Esophagus squamous epithelium (tissue), 4 donors: Measurements from ENCODE around the gene ASAP2.

ENCODE experiments used
- POLR2A ChIP-seq, 4 donors: fragments of 450-650 bp; IDR thresholded peaks; one replicate each; pipeline ENCODE4 v1.6.1; 2017; ENCODE audit warnings: antibody characterized with exemption in 4 of 4, mild to moderate bottlenecking in 4 of 4, moderate library complexity in 3 of 4
- TF ChIP-seq, protein P1 (sequence below), 6 experiments: fragments of 450-650 bp in 4 of 6; fragments of 200-600 bp in 2 of 6; sonication (generic) in 2 of 6; IDR thresholded peaks; one replicate each; pipeline ENCODE4 v1.5.1; 2016 to 2019; ENCODE audit warnings: antibody characterized with exemption in 6 of 6, mild to moderate bottlenecking in 4 of 6, moderate library complexity in 4 of 6

DNA sequence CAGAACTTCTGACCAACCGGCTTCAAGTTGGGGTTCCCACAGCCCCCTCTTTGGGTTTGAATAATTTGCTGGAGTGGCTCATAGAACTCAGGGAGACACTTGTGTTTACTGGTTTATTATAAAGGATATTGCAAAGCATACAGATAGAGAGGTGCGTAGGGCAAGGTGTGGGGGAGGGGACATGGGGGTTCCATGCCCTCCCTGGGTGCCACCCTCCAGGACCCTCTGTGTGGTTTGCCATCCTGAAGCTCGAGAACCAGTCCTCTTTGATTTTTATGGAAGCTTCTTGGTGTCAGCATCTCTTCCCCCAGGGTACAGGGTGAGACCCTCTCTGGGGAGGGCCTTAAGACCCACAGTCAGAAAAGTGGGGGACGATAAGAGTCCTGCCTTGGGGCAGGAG lies 177.9 kb downstream of the ASAP2 start:
- TF ChIP-seq, protein P1, sequence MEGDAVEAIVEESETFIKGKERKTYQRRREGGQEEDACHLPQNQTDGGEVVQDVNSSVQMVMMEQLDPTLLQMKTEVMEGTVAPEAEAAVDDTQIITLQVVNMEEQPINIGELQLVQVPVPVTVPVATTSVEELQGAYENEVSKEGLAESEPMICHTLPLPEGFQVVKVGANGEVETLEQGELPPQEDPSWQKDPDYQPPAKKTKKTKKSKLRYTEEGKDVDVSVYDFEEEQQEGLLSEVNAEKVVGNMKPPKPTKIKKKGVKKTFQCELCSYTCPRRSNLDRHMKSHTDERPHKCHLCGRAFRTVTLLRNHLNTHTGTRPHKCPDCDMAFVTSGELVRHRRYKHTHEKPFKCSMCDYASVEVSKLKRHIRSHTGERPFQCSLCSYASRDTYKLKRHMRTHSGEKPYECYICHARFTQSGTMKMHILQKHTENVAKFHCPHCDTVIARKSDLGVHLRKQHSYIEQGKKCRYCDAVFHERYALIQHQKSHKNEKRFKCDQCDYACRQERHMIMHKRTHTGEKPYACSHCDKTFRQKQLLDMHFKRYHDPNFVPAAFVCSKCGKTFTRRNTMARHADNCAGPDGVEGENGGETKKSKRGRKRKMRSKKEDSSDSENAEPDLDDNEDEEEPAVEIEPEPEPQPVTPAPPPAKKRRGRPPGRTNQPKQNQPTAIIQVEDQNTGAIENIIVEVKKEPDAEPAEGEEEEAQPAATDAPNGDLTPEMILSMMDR (IDR thresholded peaks at IDR 0.05) = no peak
- TF ChIP-seq POLR2A (IDR thresholded peaks at IDR 0.05) = no peak
